Ecto neural progenitor cell (in vitro differentiated cells): ENCODE measurements around the gene LUZP2.

Source experiments
- DNase-seq: peaks from one replicate; pipeline ENCODE4 v3.0.0-alpha.2; 2018; ENCODE audit warnings: low spot score

Gene LUZP2

GRCh38 chr11:24716403-24716802 is 219.6 kb downstream of the LUZP2 start:
- DNase-seq = no peak

- DNase-seq = no peak
These were observed 226.4 kb downstream of the LUZP2 start for GRCh38 chr11:24723231-24723630.

GRCh38 chr11:24731554-24731953 is 234.7 kb downstream of the LUZP2 start:
- no peak for DNase-seq

- no peak for DNase-seq
These were observed 237.9 kb downstream of the LUZP2 start for GRCh38 chr11:24734742-24735237.

- no peak for DNase-seq
These were observed 242.1 kb downstream of the LUZP2 start for GRCh38 chr11:24738972-24739371.

GRCh38 chr11:24739637-24740036 is 242.8 kb downstream of the LUZP2 start:
- no peak for DNase-seq

GRCh38 chr11:24747275-24748251 is 250.7 kb downstream of the LUZP2 start:
- no peak for DNase-seq

- no peak for DNase-seq
These were observed 251.4 kb downstream of the LUZP2 start for GRCh38 chr11:24748261-24748660.

GRCh38 chr11:24754406-24754805 is 257.6 kb downstream of the LUZP2 start:
- no peak for DNase-seq

GRCh38 chr11:24755260-24755839 is 258.5 kb downstream of the LUZP2 start:
- DNase-seq = no peak

- no peak for DNase-seq
These were observed 262.9 kb downstream of the LUZP2 start for GRCh38 chr11:24759742-24760141.

- no peak for DNase-seq
These were observed 263.8 kb downstream of the LUZP2 start for GRCh38 chr11:24760681-24761080.

- DNase-seq = no peak
These were observed 265.2 kb downstream of the LUZP2 start for GRCh38 chr11:24762076-24762475.

GRCh38 chr11:24767411-24767810 is 270.6 kb downstream of the LUZP2 start:
- DNase-seq = no peak

- no peak for DNase-seq
These were observed 276.5 kb downstream of the LUZP2 start for GRCh38 chr11:24773322-24773721.

- DNase-seq = no peak
These were observed 282.9 kb downstream of the LUZP2 start for GRCh38 chr11:24779791-24780190.

- DNase-seq = no peak
These were observed 284.4 kb downstream of the LUZP2 start for GRCh38 chr11:24781288-24781687.

- DNase-seq = no peak
These were observed 296.6 kb downstream of the LUZP2 start for GRCh38 chr11:24793479-24793878.

GRCh38 chr11:24794064-24794463 is 297.2 kb downstream of the LUZP2 start:
- DNase-seq = no peak

- no peak for DNase-seq
These were observed 308.8 kb downstream of the LUZP2 start for GRCh38 chr11:24805671-24806070.

- no peak for DNase-seq
These were observed 311.3 kb downstream of the LUZP2 start for GRCh38 chr11:24808173-24808572.

- DNase-seq = no peak
These were observed 322.2 kb downstream of the LUZP2 start for GRCh38 chr11:24819006-24819405.

- no peak for DNase-seq
These were observed 323.1 kb downstream of the LUZP2 start for GRCh38 chr11:24819863-24820434.
